HEK293 (cell line): ENCODE measurements around the gene WASL.
"Not testable (repeated sequence)": the region's sequence is repeated elsewhere in the genome, so short reads cannot be mapped to it uniquely, and the experiment has no call there.

Source experiments
- BCL11A ChIP-seq: fragments of 450-650 bp; formaldehyde crosslinking; IDR thresholded peaks from 2 replicates; pipeline ENCODE4 v1.5.1; 2016; ENCODE audit warnings: low read depth, missing biosample characterization, missing genetic modification characterization
- CTCF ChIP-seq: fragments of 450-650 bp; formaldehyde crosslinking; IDR thresholded peaks from 2 replicates; pipeline ENCODE4 v1.5.1; 2016; ENCODE audit warnings: missing biosample characterization, missing genetic modification characterization
- GLI4 ChIP-seq: fragments of 450-650 bp; formaldehyde crosslinking; IDR thresholded peaks from 2 replicates; pipeline ENCODE4 v1.5.1; 2016; ENCODE audit warnings: missing biosample characterization, missing genetic modification characterization
- MYNN ChIP-seq: fragments of 450-650 bp; formaldehyde crosslinking; IDR thresholded peaks from 2 replicates; pipeline ENCODE4 v1.5.1; 2016; ENCODE audit warnings: missing biosample characterization, missing genetic modification characterization, borderline replicate concordance
- REPIN1 ChIP-seq: fragments of 450-650 bp; formaldehyde crosslinking; IDR thresholded peaks from 2 replicates; pipeline ENCODE4 v1.5.1; 2017; ENCODE audit warnings: missing biosample characterization, missing genetic modification characterization, low read depth
- REST ChIP-seq: fragments of 450-650 bp; formaldehyde crosslinking; IDR thresholded peaks from 2 replicates; pipeline ENCODE4 v1.5.1; 2016; ENCODE audit warnings: missing biosample characterization, missing genetic modification characterization
- ZNF146 ChIP-seq: fragments of 450-650 bp; formaldehyde crosslinking; IDR thresholded peaks from 2 replicates; pipeline ENCODE4 v1.5.1; 2016; ENCODE audit warnings: missing biosample characterization, missing genetic modification characterization
- ZNF274 ChIP-seq, 2 experiments: fragments of 200-500 bp in 1 of 2; fragments of 450-650 bp in 1 of 2; sonication (Bioruptor generic) in 1 of 2; formaldehyde crosslinking in 1 of 2; IDR thresholded peaks; 2 replicates each; pipeline versions ENCODE4 v1.5.1 to v1.6.1; 2014 to 2016; ENCODE audit warnings: borderline replicate concordance in 1 of 2, inconsistent platforms in 1 of 2, low read length in 1 of 2, missing biosample characterization in 1 of 2, missing genetic modification characterization in 1 of 2
- ZNF449 ChIP-seq: fragments of 450-650 bp; formaldehyde crosslinking; IDR thresholded peaks from 2 replicates; pipeline ENCODE4 v1.5.1; 2017; ENCODE audit warnings: missing biosample characterization, mild to moderate bottlenecking, missing genetic modification characterization, moderate library complexity
- TF ChIP-seq, protein P1 (sequence below): fragments of 450-650 bp; formaldehyde crosslinking; IDR thresholded peaks from 2 replicates; pipeline ENCODE4 v1.5.1; 2016; ENCODE audit warnings: missing biosample characterization, missing genetic modification characterization, low read depth
- TF ChIP-seq, protein P2 (sequence below): IDR thresholded peaks from 2 replicates; pipeline ENCODE4 v1.6.1; 2011; ENCODE audit warnings: mild to moderate bottlenecking, low read depth, low read length, borderline replicate concordance
- TF ChIP-seq, protein P3 (sequence below): fragments of 450-650 bp; formaldehyde crosslinking; IDR thresholded peaks from 2 replicates; pipeline ENCODE4 v1.5.1; 2016; ENCODE audit warnings: missing biosample characterization, missing genetic modification characterization
- TF ChIP-seq, protein P4 (sequence below): fragments of 450-650 bp; formaldehyde crosslinking; IDR thresholded peaks from 2 replicates; pipeline ENCODE4 v1.5.1; 2016; ENCODE audit warnings: missing biosample characterization, missing genetic modification characterization

GRCh38 chr7:123634011-123634573, 114.7 kb downstream of the WASL start:
- TF ChIP-seq, protein P1, sequence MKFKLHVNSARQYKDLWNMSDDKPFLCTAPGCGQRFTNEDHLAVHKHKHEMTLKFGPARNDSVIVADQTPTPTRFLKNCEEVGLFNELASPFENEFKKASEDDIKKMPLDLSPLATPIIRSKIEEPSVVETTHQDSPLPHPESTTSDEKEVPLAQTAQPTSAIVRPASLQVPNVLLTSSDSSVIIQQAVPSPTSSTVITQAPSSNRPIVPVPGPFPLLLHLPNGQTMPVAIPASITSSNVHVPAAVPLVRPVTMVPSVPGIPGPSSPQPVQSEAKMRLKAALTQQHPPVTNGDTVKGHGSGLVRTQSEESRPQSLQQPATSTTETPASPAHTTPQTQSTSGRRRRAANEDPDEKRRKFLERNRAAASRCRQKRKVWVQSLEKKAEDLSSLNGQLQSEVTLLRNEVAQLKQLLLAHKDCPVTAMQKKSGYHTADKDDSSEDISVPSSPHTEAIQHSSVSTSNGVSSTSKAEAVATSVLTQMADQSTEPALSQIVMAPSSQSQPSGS (tag by site-specific recombination), result not testable (repeated sequence)
- not testable (repeated sequence) for TF ChIP-seq CTCF (tag by site-specific recombination); ZNF146 (tag by site-specific recombination); REPIN1; BCL11A (tag by site-specific recombination); MYNN; ZNF449 (tag by site-specific recombination); ZNF274 (IDR thresholded peaks at IDR 0.05; ENCODE audit: low read length); ZNF274 (tag by site-specific recombination; IDR thresholded peaks at IDR 0.05; ENCODE audit: borderline replicate concordance); GLI4 (tag by site-specific recombination); REST (tag by site-specific recombination)
- TF ChIP-seq, protein P2, sequence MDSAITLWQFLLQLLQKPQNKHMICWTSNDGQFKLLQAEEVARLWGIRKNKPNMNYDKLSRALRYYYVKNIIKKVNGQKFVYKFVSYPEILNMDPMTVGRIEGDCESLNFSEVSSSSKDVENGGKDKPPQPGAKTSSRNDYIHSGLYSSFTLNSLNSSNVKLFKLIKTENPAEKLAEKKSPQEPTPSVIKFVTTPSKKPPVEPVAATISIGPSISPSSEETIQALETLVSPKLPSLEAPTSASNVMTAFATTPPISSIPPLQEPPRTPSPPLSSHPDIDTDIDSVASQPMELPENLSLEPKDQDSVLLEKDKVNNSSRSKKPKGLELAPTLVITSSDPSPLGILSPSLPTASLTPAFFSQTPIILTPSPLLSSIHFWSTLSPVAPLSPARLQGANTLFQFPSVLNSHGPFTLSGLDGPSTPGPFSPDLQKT, result not testable (repeated sequence)
- TF ChIP-seq, protein P3, sequence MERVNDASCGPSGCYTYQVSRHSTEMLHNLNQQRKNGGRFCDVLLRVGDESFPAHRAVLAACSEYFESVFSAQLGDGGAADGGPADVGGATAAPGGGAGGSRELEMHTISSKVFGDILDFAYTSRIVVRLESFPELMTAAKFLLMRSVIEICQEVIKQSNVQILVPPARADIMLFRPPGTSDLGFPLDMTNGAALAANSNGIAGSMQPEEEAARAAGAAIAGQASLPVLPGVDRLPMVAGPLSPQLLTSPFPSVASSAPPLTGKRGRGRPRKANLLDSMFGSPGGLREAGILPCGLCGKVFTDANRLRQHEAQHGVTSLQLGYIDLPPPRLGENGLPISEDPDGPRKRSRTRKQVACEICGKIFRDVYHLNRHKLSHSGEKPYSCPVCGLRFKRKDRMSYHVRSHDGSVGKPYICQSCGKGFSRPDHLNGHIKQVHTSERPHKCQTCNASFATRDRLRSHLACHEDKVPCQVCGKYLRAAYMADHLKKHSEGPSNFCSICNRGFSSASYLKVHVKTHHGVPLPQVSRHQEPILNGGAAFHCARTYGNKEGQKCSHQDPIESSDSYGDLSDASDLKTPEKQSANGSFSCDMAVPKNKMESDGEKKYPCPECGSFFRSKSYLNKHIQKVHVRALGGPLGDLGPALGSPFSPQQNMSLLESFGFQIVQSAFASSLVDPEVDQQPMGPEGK, result not testable (repeated sequence)
- TF ChIP-seq, protein P4, sequence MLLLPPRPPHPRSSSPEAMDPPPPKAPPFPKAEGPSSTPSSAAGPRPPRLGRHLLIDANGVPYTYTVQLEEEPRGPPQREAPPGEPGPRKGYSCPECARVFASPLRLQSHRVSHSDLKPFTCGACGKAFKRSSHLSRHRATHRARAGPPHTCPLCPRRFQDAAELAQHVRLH (tag by site-specific recombination), result not testable (repeated sequence)
